Stimulated activated memory B cell treated with anti-CD40 and anti-IgM and Interleukin-4, amounts not matched to agents 10 μg/mL and 1 μg/mL and 100 μg/mL, for 72 hours (primary cell): ENCODE measurements around the gene BRAF.
"Not testable (repeated sequence)": the region's sequence is repeated elsewhere in the genome, so short reads cannot be mapped to it uniquely, and the experiment has no call there.

Source experiments
- ATAC-seq: fragments of 150-1000 bp; cut with Tn5 transposase; 2 replicates; pipeline ENCODE4 v1.10.0; 2021
- H3K27ac Mint-ChIP-seq: one replicate; pipeline ENCODE4 v1.8.0; 2022; ENCODE audit warnings: mild to moderate bottlenecking, mixed read lengths
- H3K27me3 Mint-ChIP-seq: one replicate; pipeline ENCODE4 v1.8.0; 2022; ENCODE audit warnings: mixed read lengths
- H3K36me3 Mint-ChIP-seq: one replicate; pipeline ENCODE4 v1.8.0; 2022; ENCODE audit warnings: mixed read lengths
- H3K4me1 Mint-ChIP-seq: one replicate; pipeline ENCODE4 v1.8.0; 2022; ENCODE audit warnings: mixed read lengths
- H3K4me3 Mint-ChIP-seq: one replicate; pipeline ENCODE4 v1.8.0; 2022; ENCODE audit warnings: mild to moderate bottlenecking, moderate library complexity, mixed read lengths
- H3K9me3 Mint-ChIP-seq: one replicate; pipeline ENCODE4 v1.8.0; 2022; ENCODE audit warnings: mixed read lengths

BRAF gene

DNA sequence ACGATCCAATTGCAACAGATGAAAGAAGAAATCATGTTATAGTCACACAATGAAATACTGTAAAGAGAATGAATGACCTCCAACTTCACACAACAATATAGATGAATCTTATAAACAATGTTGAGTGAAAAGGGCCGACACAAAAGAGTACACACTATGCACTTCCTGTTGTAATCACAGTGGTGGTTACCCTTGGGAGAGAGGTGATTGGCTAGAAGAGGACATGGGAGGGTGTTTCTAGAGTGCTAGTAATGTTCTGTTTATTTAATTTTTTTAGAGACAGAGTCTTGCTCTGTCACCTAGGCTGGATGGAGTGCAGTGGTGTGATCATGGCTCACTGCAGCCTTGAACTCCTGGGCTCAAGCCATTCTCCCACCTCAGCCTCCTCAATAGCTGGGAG, 145.8 kb downstream of the BRAF start:
- Mint-ChIP-seq H3K36me3 (peaks cover 34% of the 10 kb centered on the region), H3K9me3 (no peaks in the 10 kb centered on the region), H3K4me3 (no peak overlapping the region), H3K27ac (no peak overlapping the region), H3K27me3 (no peaks in the 10 kb centered on the region), H3K4me1 (no peaks in the 10 kb centered on the region)
- no peak for ATAC-seq

DNA sequence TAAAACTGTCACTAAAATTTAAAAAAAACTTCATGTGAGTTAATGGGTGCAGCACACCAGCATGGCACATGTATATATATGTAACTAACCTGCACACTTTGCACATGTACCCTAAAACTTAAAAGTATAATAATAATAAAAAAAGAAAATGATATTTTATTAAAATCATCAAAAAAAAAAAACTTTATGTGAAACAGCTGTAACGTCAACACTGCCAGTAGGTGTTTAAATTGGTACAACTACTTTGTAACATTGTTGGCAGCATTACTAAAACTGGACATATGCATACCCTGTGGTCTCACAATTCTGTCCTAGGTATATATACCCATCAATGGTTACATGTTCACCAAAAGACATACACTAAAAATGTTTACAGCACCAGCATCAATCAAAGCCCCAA, 146.2 kb downstream of the BRAF start:
- no peaks in the 10 kb centered on the region for H3K9me3 Mint-ChIP-seq
- no peaks in the 10 kb centered on the region for H3K4me1 Mint-ChIP-seq
- no peak overlapping the region for H3K4me3 Mint-ChIP-seq
- H3K27me3 Mint-ChIP-seq, result no peaks in the 10 kb centered on the region
- ATAC-seq, result no peak
- no peak overlapping the region for H3K27ac Mint-ChIP-seq
- H3K36me3 Mint-ChIP-seq, result peaks cover 38% of the 10 kb centered on the region

GRCh38 chr7:140774371-140774770, 150.4 kb downstream of the BRAF start:
- Mint-ChIP-seq H3K27me3 (no peaks in the 10 kb centered on the region), H3K4me3 (no peak overlapping the region), H3K27ac (no peak overlapping the region), H3K4me1 (no peaks in the 10 kb centered on the region), H3K9me3 (no peaks in the 10 kb centered on the region), H3K36me3 (peaks cover 50% of the 10 kb centered on the region)
- no peak for ATAC-seq

DNA sequence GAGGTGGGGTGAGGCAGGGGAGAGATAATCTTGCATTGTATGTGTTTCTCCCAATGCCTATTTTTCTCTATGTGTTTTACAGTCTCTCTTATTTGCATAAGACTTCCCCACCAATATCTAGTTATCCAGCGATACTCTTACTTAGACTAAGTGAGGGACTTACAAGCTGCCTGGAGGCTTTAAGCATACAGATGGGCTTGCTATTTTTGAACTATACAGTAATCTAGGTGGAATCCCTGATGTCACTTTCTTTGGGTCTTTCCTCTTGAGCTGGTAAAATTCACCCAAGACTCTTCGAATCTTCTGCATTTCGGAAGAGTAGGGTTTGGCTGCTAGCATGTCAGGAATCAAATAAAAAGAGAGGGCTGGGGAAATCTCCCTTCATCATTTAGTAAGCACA, 151.6 kb downstream of the BRAF start:
- Mint-ChIP-seq H3K36me3 (peaks cover 54% of the 10 kb centered on the region), H3K4me1 (no peaks in the 10 kb centered on the region), H3K27ac (no peak overlapping the region), H3K9me3 (no peaks in the 10 kb centered on the region), H3K27me3 (no peaks in the 10 kb centered on the region), H3K4me3 (no peak overlapping the region)
- ATAC-seq, result no peak

GRCh38 chr7:140771826-140772225, 152.9 kb downstream of the BRAF start:
- peaks cover 67% of the 10 kb centered on the region for H3K36me3 Mint-ChIP-seq
- H3K4me1 Mint-ChIP-seq, result no peaks in the 10 kb centered on the region

DNA sequence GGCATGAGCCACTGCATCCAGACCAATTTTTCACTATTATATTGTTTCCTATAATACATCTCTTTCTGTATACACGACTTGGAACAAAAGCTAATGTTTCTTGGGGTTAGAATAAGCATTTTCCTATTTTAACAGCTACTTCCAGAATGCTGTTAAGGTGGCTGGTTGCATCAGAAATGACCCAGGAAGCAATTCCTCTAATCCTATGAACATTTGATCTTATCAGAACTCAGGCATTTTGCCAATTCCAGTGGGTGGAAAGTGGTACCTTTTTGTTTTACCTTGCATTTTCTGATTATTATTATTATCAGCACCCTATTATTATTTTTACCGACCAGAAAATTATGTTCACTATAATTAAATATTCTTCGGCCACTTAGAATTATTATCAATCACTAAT, 154.9 kb downstream of the BRAF start:
- ATAC-seq, result no peak
- no peaks in the 10 kb centered on the region for H3K4me1 Mint-ChIP-seq
- H3K27me3 Mint-ChIP-seq, result no peaks in the 10 kb centered on the region
- peaks cover 5% of the 10 kb centered on the region for H3K9me3 Mint-ChIP-seq
- no peak overlapping the region for H3K4me3 Mint-ChIP-seq
- H3K36me3 Mint-ChIP-seq, result peaks cover 64% of the 10 kb centered on the region
- H3K27ac Mint-ChIP-seq, result no peak overlapping the region

More at GRCh38 chr7:140771826-140772225, 152.9 kb downstream of the BRAF start:
- Mint-ChIP-seq H3K4me3 (no peak overlapping the region), H3K27me3 (no peaks in the 10 kb centered on the region), H3K27ac (no peak overlapping the region), H3K9me3 (peaks cover 5% of the 10 kb centered on the region)
- no peak for ATAC-seq

GRCh38 chr7:140767418-140767817, 157.3 kb downstream of the BRAF start:
- Mint-ChIP-seq H3K4me3 (no peak overlapping the region), H3K9me3 (peaks cover 5% of the 10 kb centered on the region), H3K27ac (no peak overlapping the region), H3K27me3 (no peaks in the 10 kb centered on the region), H3K4me1 (no peaks in the 10 kb centered on the region), H3K36me3 (peaks cover 45% of the 10 kb centered on the region)
- no peak for ATAC-seq

- not testable (repeated sequence) for H3K27ac Mint-ChIP-seq, H3K4me3 Mint-ChIP-seq, ATAC-seq, H3K27me3 Mint-ChIP-seq, H3K4me1 Mint-ChIP-seq, H3K9me3 Mint-ChIP-seq
- H3K36me3 Mint-ChIP-seq, result peaks cover 54% of the 10 kb centered on the region
Measured at GRCh38 chr7:140765441-140765840, 159.3 kb downstream of the BRAF start.

DNA sequence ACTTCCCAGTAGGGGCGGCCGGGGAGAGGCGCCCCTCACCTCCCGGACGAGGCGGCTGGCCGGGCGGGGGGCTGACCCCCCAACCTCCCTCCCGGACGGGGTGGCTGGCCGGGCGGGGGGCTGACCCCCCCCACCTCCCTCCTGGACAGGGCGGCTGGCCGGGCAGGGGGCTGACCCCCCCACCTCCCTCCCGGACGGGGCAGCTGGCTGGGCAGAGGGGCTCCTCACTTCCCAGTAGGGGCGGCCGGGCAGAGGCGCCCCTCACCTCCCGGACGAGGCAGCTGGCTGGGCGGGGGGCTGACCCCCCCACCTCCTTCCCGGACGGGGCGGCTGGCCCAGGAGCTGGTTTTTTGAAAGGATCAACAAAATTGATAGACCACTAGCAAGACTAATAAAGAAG, 161.6 kb downstream of the BRAF start:
- ATAC-seq, H3K4me1 Mint-ChIP-seq, H3K4me3 Mint-ChIP-seq, H3K27me3 Mint-ChIP-seq, H3K9me3 Mint-ChIP-seq, H3K27ac Mint-ChIP-seq: not testable (repeated sequence)
- H3K36me3 Mint-ChIP-seq, result peaks cover 53% of the 10 kb centered on the region

GRCh38 chr7:140761375-140761774, 163.4 kb downstream of the BRAF start:
- H3K4me1 Mint-ChIP-seq, H3K27me3 Mint-ChIP-seq, H3K4me3 Mint-ChIP-seq, H3K27ac Mint-ChIP-seq, H3K9me3 Mint-ChIP-seq, ATAC-seq: not testable (repeated sequence)
- H3K36me3 Mint-ChIP-seq, result peaks cover 43% of the 10 kb centered on the region

DNA sequence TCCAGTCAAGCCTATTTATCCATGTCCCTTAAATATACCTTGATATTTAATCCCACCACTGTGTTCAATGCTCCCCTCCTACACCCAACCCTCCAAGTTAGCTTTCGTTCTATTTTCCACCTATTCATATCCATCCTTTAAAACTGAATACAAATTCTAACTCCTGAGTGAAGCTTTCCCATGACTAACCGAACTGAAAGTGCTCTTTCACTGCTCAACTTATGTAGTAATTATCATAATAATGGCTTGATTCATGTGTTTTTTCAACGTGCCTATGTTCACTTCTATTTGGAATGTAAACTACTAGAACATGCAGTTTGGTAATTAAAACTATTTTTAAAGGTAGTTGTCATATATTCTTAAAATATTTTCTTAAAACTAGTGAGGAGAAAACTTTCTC, 170.2 kb downstream of the BRAF start:
- H3K27me3 Mint-ChIP-seq, result no peaks in the 10 kb centered on the region
- H3K9me3 Mint-ChIP-seq, result no peaks in the 10 kb centered on the region
- no peak overlapping the region for H3K4me3 Mint-ChIP-seq
- H3K4me1 Mint-ChIP-seq, result no peaks in the 10 kb centered on the region
- peaks cover 39% of the 10 kb centered on the region for H3K36me3 Mint-ChIP-seq
- no peak for ATAC-seq
- no peak overlapping the region for H3K27ac Mint-ChIP-seq

DNA sequence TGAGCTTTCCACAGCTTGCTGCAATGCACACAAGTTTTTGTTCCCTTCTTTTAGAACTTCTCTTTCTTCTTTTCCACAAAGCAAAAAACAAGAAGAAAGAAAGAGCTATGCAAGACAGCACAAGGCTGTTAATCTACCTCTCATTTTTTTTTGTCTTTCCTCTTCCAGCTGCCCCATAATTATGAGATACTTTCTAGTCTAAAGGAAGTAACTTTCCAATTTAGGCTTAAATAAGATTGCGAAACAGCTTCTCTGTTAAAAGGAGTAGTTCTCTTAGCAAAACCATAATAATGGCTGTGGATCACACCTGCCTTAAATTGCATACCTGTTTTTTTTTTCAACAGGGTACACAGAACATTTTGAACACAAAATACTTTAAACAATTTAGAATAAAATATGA, 172.2 kb downstream of the BRAF start:
- peaks cover 27% of the 10 kb centered on the region for H3K36me3 Mint-ChIP-seq
- no peaks in the 10 kb centered on the region for H3K27me3 Mint-ChIP-seq
- H3K4me1 Mint-ChIP-seq, result no peaks in the 10 kb centered on the region
- ATAC-seq, result no peak
- H3K9me3 Mint-ChIP-seq, result no peaks in the 10 kb centered on the region
- no peak overlapping the region for H3K27ac Mint-ChIP-seq
- H3K4me3 Mint-ChIP-seq, result no peak overlapping the region

DNA sequence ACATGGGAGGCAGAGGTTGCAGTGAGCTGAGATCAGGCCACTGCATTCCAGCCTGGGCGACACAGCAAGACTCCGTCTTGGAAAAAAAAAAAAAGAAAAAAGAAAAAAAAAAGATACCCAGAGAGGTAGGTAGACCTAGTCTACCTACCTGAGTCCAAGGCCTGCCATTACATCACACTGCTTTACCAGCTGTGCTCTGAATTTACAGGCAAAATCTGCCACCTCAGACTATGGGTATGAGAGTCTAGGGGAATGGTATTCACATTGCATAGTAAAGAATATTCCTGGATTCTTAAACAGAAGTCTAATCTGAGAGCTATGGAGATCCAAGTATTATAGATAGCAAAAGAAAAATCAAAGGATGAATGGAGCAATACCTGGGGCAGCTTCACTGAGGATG, 178.0 kb downstream of the BRAF start:
- no peaks in the 10 kb centered on the region for H3K9me3 Mint-ChIP-seq
- H3K4me3 Mint-ChIP-seq, result no peak overlapping the region
- no peak for ATAC-seq
- peaks cover 11% of the 10 kb centered on the region for H3K4me1 Mint-ChIP-seq
- no peaks in the 10 kb centered on the region for H3K27me3 Mint-ChIP-seq
- no peak overlapping the region for H3K27ac Mint-ChIP-seq
- peaks cover 39% of the 10 kb centered on the region for H3K36me3 Mint-ChIP-seq

DNA sequence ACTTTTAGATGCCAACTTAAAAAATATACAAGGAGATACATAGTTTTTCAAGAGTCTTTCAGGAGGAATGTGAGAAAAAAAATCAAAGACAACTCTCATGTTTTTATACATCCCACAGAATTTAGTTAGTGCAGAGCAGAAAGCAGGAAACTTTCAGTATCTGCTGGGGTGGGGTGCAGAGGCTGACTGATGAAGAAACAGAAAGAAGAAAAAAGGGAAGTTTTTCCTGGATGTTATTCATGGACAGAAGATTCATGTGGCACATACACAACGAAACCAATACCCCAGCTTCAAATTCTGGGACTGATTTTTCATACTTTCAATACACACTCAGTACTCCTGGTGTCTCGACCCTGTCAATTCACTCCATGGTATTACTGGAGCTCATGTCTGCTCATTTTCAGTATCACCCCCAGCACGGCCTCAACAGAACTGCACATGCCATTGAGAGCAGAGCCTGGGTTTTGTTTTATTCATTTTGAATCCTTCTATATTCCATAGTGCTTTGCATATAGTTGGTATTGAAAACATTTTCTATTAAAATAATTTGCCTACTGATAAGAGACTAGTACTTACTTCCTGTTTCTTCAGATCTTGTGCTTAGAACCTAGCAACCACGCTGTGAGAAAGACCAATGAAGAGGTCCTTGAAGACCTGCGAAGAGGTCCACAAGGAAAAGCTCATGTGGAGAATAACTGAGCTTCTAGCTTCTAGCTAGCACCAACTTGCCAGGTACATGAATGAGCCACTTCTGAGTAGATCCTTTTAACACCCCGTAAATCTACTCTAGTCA, 179.3 kb downstream of the BRAF start:
- peak overlapping the region; percentile 8 for H3K27ac Mint-ChIP-seq
- H3K27me3 Mint-ChIP-seq, result no peaks in the 10 kb centered on the region
- H3K9me3 Mint-ChIP-seq, result no peaks in the 10 kb centered on the region
- H3K4me1 Mint-ChIP-seq, result peaks cover 11% of the 10 kb centered on the region
- ATAC-seq, result no peak
- H3K36me3 Mint-ChIP-seq, result peaks cover 34% of the 10 kb centered on the region
- no peak overlapping the region for H3K4me3 Mint-ChIP-seq

GRCh38 chr7:140744005-140744404, 180.7 kb downstream of the BRAF start:
- Mint-ChIP-seq H3K9me3 (no peaks in the 10 kb centered on the region), H3K4me3 (no peak overlapping the region), H3K36me3 (peaks cover 32% of the 10 kb centered on the region), H3K4me1 (peaks cover 11% of the 10 kb centered on the region), H3K27ac (no peak overlapping the region), H3K27me3 (no peaks in the 10 kb centered on the region)
- no peak for ATAC-seq

DNA sequence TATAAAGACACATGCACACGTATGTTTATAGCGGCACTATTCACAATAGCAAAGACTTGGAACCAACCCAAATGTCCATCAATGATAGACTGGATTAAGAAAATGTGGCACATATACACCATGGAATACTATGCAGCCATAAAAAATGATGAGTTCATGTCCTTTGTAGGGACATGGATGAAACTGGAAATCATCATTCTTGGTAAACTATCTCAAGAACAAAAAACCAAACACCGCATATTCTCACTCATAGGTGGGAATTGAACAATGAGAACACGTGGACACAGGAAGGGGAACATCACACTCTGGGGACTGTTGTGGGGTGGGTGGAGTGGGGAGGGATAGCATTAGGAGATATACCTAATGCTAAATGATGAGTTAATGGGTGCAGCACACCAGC, 181.5 kb downstream of the BRAF start:
- H3K4me3 Mint-ChIP-seq, H3K9me3 Mint-ChIP-seq, ATAC-seq, H3K27me3 Mint-ChIP-seq, H3K27ac Mint-ChIP-seq: not testable (repeated sequence)
- peaks cover 38% of the 10 kb centered on the region for H3K36me3 Mint-ChIP-seq
- peaks cover 11% of the 10 kb centered on the region for H3K4me1 Mint-ChIP-seq
